HepG2 (cell line): ENCODE data around the gene BRAF. TPM values are rescaled to one million over a fixed set of nuclear protein-coding genes. Genes with fewer than 3 reads are reported as not detected.

ENCODE experiments used
- ARID5B ChIP-seq: IDR thresholded peaks from 2 replicates; pipeline ENCODE4 v1.4.0; 2020; ENCODE audit warnings: mild to moderate bottlenecking, missing genetic modification reagents
- CBFB ChIP-seq: sonication (generic); formaldehyde crosslinking; IDR thresholded peaks from 2 replicates; pipeline ENCODE4 v1.4.0; 2020; ENCODE audit warnings: missing genetic modification reagents
- CEBPG ChIP-seq: IDR thresholded peaks from 2 replicates; pipeline ENCODE4 v1.6.1; 2016
- ERF ChIP-seq: IDR thresholded peaks from 2 replicates; pipeline ENCODE4 v1.6.1; 2018; ENCODE audit warnings: missing biosample characterization, missing genetic modification reagents
- KDM6A ChIP-seq: IDR thresholded peaks from 2 replicates; pipeline ENCODE4 v1.6.1; 2016; ENCODE audit warnings: low read depth
- MLXIP ChIP-seq: sonication (generic); formaldehyde crosslinking; IDR thresholded peaks from 2 replicates; pipeline ENCODE4 v1.9.0; 2021; ENCODE audit warnings: missing genetic modification reagents, borderline replicate concordance
- MTA3 ChIP-seq: sonication (generic); formaldehyde crosslinking; IDR thresholded peaks from 2 replicates; pipeline ENCODE4 v1.4.0; 2020; ENCODE audit warnings: missing genetic modification reagents
- NAIF1 ChIP-seq: sonication (generic); formaldehyde crosslinking; IDR thresholded peaks from 2 replicates; pipeline ENCODE4 v1.5.0; 2020; ENCODE audit warnings: mild to moderate bottlenecking, missing genetic modification reagents, borderline replicate concordance
- NFYC ChIP-seq: IDR thresholded peaks from 2 replicates; pipeline ENCODE4 v1.6.1; 2016; ENCODE audit warnings: missing genetic modification reagents, missing compliant biosample characterization
- NPAS2 ChIP-seq: sonication (generic); formaldehyde crosslinking; IDR thresholded peaks from 2 replicates; pipeline ENCODE4 v1.8.0; 2022; ENCODE audit warnings: mild to moderate bottlenecking, missing genetic modification reagents, borderline replicate concordance
- SATB2 ChIP-seq: sonication (generic); formaldehyde crosslinking; IDR thresholded peaks from 2 replicates; pipeline ENCODE4 v1.5.0; 2020; ENCODE audit warnings: missing genetic modification reagents
- SETDB1 ChIP-seq: sonication (generic); formaldehyde crosslinking; IDR thresholded peaks from 2 replicates; pipeline ENCODE4 v1.5.1; 2020; ENCODE audit warnings: missing genetic modification reagents, mild to moderate bottlenecking, borderline replicate concordance
- TFDP2 ChIP-seq: sonication (generic); formaldehyde crosslinking; IDR thresholded peaks from 2 replicates; pipeline ENCODE4 v1.4.0; 2020; ENCODE audit warnings: missing genetic modification reagents
- THAP9 ChIP-seq: sonication (generic); formaldehyde crosslinking; IDR thresholded peaks from 2 replicates; pipeline ENCODE4; 2020; ENCODE audit warnings: missing genetic modification reagents, mild to moderate bottlenecking, borderline replicate concordance
- TSC22D2 ChIP-seq: sonication (generic); formaldehyde crosslinking; IDR thresholded peaks from 2 replicates; pipeline ENCODE4 v1.5.1; 2020; ENCODE audit warnings: missing genetic modification reagents, mild to moderate bottlenecking, borderline replicate concordance
- ZKSCAN1 ChIP-seq: fragments of 150-350 bp; IDR thresholded peaks from 2 replicates; pipeline ENCODE4 v1.6.1; 2014; ENCODE audit warnings: low read length
- ZNF10 ChIP-seq: sonication (generic); formaldehyde crosslinking; IDR thresholded peaks from 2 replicates; pipeline ENCODE4 v1.4.0; 2020; ENCODE audit warnings: mild to moderate bottlenecking, low read depth, missing genetic modification reagents, borderline replicate concordance
- ZNF224 ChIP-seq: sonication (generic); formaldehyde crosslinking; IDR thresholded peaks from 2 replicates; pipeline ENCODE4 v1.5.0; 2020; ENCODE audit warnings: mild to moderate bottlenecking, missing genetic modification reagents
- ZNF251 ChIP-seq: sonication (generic); formaldehyde crosslinking; IDR thresholded peaks from 2 replicates; pipeline ENCODE4 v1.9.0; 2021; ENCODE audit warnings: mild to moderate bottlenecking, missing genetic modification reagents
- ZNF253 ChIP-seq: sonication (generic); formaldehyde crosslinking; IDR thresholded peaks from 2 replicates; pipeline ENCODE4 v1.8.0; 2022; ENCODE audit warnings: mild to moderate bottlenecking, missing genetic modification reagents, borderline replicate concordance
- ZNF550 ChIP-seq: sonication (generic); formaldehyde crosslinking; IDR thresholded peaks from 2 replicates; pipeline ENCODE4 v1.4.0; 2020; ENCODE audit warnings: mild to moderate bottlenecking, missing genetic modification reagents, borderline replicate concordance
- polyA plus RNA-seq, 8 experiments: library from polyadenylated mRNA; depleted of rRNA in 3 of 8; stranded (reverse) in 7 of 8; unstranded in 1 of 8; fragments of >200 nt; fragmentation: Illumina TruSeq in 4 of 8; extraction: Trizol in 4 of 8; gene quantifications; 2 replicates each; pipeline versions ENCODE4 v1.2.1 to v1.2.3, GENCODE V29; 2011 to 2016; ENCODE audit warnings: low read depth in 4 of 8, missing spikeins in 1 of 8, mixed read lengths in 1 of 8; ENCODE audit not compliant: insufficient read depth in 1 of 8
- total RNA-seq, 5 experiments: library from RNA; depleted of rRNA; stranded (reverse); fragments of >200 nt; fragmentation: Illumina TruSeq; extraction: Trizol; gene quantifications; 2 replicates each; pipeline ENCODE4 v1.2.3, GENCODE V29; 2016; ENCODE audit warnings: low read depth in 1 of 5

The BRAF gene
- total and polyA plus RNA-seq, 2 of the 13 experiments (the other 11 are each of a cell fraction or from before 2014, with no cell fraction given), result 12.5 to 13.4 TPM

- TF ChIP-seq ERF, result 0 out of 2 replicates have a peak, but pooled peaks have one; percentile 4
- 0 out of 2 replicates have a peak, but pooled peaks have one; percentile 16 for TF ChIP-seq CEBPG
- no peak for TF ChIP-seq MTA3 (CRISPR knock-in tag)
- TF ChIP-seq CBFB, result no peak
- TF ChIP-seq SETDB1, result no peak
- no peak for TF ChIP-seq ZNF550 (CRISPR knock-in tag)
- TF ChIP-seq ZNF253, result no peak
- no peak for TF ChIP-seq ZKSCAN1
- no peak for TF ChIP-seq MLXIP
- TF ChIP-seq ZNF10 (CRISPR knock-in tag), result no peak
- TF ChIP-seq NPAS2, result no peak
- no peak for TF ChIP-seq THAP9 (CRISPR knock-in tag)
- 0 out of 2 replicates have a peak, but pooled peaks have one; percentile 34 for TF ChIP-seq NAIF1
- no peak for TF ChIP-seq TSC22D2 (CRISPR knock-in tag)
- 0 out of 2 replicates have a peak, but pooled peaks have one; percentile 32 for TF ChIP-seq KDM6A (CRISPR knock-in tag)
- no peak for TF ChIP-seq ZNF251 (CRISPR knock-in tag)
- no peak for TF ChIP-seq NFYC (CRISPR knock-in tag)
- 0 out of 2 replicates have a peak, but pooled peaks have one; percentile 7 for TF ChIP-seq TFDP2
- TF ChIP-seq SATB2 (CRISPR knock-in tag), result no peak
- TF ChIP-seq ZNF224 (CRISPR knock-in tag), result no peak
- TF ChIP-seq ARID5B (CRISPR knock-in tag), result 0 out of 2 replicates have a peak, but pooled peaks have one; percentile 10
Measured at GRCh38 chr7:140972344-140972743, 47.6 kb upstream of the BRAF start (continued).
